Vagina (tissue), 2 donors: ENCODE results near the gene MPPED2. TPM values are rescaled to one million over a fixed set of nuclear protein-coding genes. Genes with fewer than 3 reads are reported as not detected.

ENCODE experiments used
- DNase-seq, 2 donors: peaks; one replicate each; pipeline ENCODE4 v3.0.0-alpha.2; 2017; ENCODE audit errors: extremely low spot score in 2 of 2
- H3K27ac ChIP-seq: fragments of 200-600 bp; sonication (generic); one replicate; pipeline ENCODE4 v1.5.1; 2019
- H3K27me3 ChIP-seq: fragments of 200-600 bp; sonication (generic); one replicate; pipeline ENCODE4 v1.5.1; 2019
- H3K36me3 ChIP-seq, 2 donors: fragments of 200-600 bp; sonication (generic); one replicate each; pipeline ENCODE4 v1.5.1; 2017 to 2019
- H3K4me1 ChIP-seq: fragments of 200-600 bp; sonication (generic); one replicate; pipeline ENCODE4 v1.5.1; 2019
- H3K4me3 ChIP-seq, 2 donors: fragments of 200-600 bp; sonication (generic); 1 replicate in 1 of 2; 2 replicates in 1 of 2; pipeline ENCODE4 v1.5.1; 2016 to 2019
- H3K9me3 ChIP-seq: fragments of 200-600 bp; sonication (generic); one replicate; pipeline ENCODE4 v1.5.1; 2019
- CTCF ChIP-seq, 3 experiments: fragments of 450-650 bp in 2 of 3; fragments of 200-600 bp in 1 of 3; sonication (generic) in 1 of 3; IDR thresholded peaks; one replicate each; pipeline ENCODE4 v1.5.1; 2017 to 2019; ENCODE audit warnings: antibody characterized with exemption in 3 of 3, mild to moderate bottlenecking in 2 of 3, moderate library complexity in 2 of 3
- POLR2A ChIP-seq, 2 donors: fragments of 450-650 bp; IDR thresholded peaks; one replicate each; pipeline ENCODE4 v1.6.1; 2017; ENCODE audit warnings: antibody characterized with exemption in 2 of 2, mild to moderate bottlenecking in 2 of 2, moderate library complexity in 2 of 2
- POLR2AphosphoS5 ChIP-seq, 2 donors: sonication (generic); formaldehyde crosslinking; IDR thresholded peaks; one replicate each; pipeline ENCODE4 v1.9.0; 2017; ENCODE audit warnings: antibody characterized with exemption in 2 of 2, mild to moderate bottlenecking in 2 of 2, low read depth in 1 of 2; ENCODE audit not compliant: insufficient read depth in 1 of 2
- intact Hi-C: fragments of 100-400 bp; cut with DNase I; formaldehyde crosslinking; loops from one replicate; pipeline ENCODE4 v1.15.1; 2023
- total RNA-seq: library from RNA; depleted of rRNA; stranded (reverse); fragments of >200 nt; gene quantifications from one replicate; pipeline ENCODE4 v1.2.3, GENCODE V29; 2016

The MPPED2 gene
- total RNA-seq, 1 donor from 2014 or later = 4.4 TPM

- Histone ChIP-seq H3K9me3 (no peaks in the 10 kb centered on the region), H3K4me1 (peaks cover 21% of the 10 kb centered on the region), H3K27ac (no peak overlapping the region), H3K27me3 (no peaks in the 10 kb centered on the region), H3K4me3 (no peak overlapping the region), H3K36me3 (peaks cover 0 to 3% of the 10 kb centered on the region in 2 donors)
- intact Hi-C loops = no loop called here
- no peak for TF ChIP-seq CTCF (IDR thresholded peaks at IDR 0.05)
- TF ChIP-seq POLR2AphosphoS5 (IDR thresholded peaks at IDR 0.05; ENCODE audit: insufficient read depth in 1 of 2, low read depth in 1 of 2) = no peak
- no peak for TF ChIP-seq POLR2A (IDR thresholded peaks at IDR 0.05)
- DNase-seq = no peak
Measured at GRCh38 chr11:30459821-30460220, 126.3 kb downstream of the MPPED2 start.

- no peak for DNase-seq
- TF ChIP-seq POLR2A (IDR thresholded peaks at IDR 0.05) = no peak
- no peak for TF ChIP-seq POLR2AphosphoS5 (IDR thresholded peaks at IDR 0.05; ENCODE audit: insufficient read depth in 1 of 2, low read depth in 1 of 2)
- TF ChIP-seq CTCF (IDR thresholded peaks at IDR 0.05) = no peak
- Histone ChIP-seq H3K27ac (no peak overlapping the region), H3K4me3 (no peak overlapping the region), H3K27me3 (no peaks in the 10 kb centered on the region), H3K9me3 (no peaks in the 10 kb centered on the region), H3K4me1 (peaks cover 26% of the 10 kb centered on the region), H3K36me3 (peaks cover 0 to 3% of the 10 kb centered on the region in 2 donors)
- intact Hi-C loops = no loop called here
Measured at GRCh38 chr11:30459306-30459705, 126.8 kb downstream of the MPPED2 start.

GRCh38 chr11:30458541-30458940 is 127.6 kb downstream of the MPPED2 start:
- Histone ChIP-seq H3K9me3 (no peaks in the 10 kb centered on the region), H3K36me3 (peaks cover 0 to 3% of the 10 kb centered on the region in 2 donors), H3K4me1 (peaks cover 33% of the 10 kb centered on the region), H3K27ac (no peak overlapping the region), H3K4me3 (no peak overlapping the region), H3K27me3 (no peaks in the 10 kb centered on the region)
- TF ChIP-seq POLR2A (IDR thresholded peaks at IDR 0.05) (no peak), POLR2AphosphoS5 (IDR thresholded peaks at IDR 0.05; ENCODE audit: insufficient read depth in 1 of 2, low read depth in 1 of 2) (no peak), CTCF (IDR thresholded peaks at IDR 0.05) (no peak)
- DNase-seq = no peak
- intact Hi-C loops = no loop called here

- no peaks in the 10 kb centered on the region for H3K9me3 ChIP-seq
- no peak overlapping the region for H3K27ac ChIP-seq
- no peak overlapping the region for H3K4me3 ChIP-seq
- no peak for TF ChIP-seq POLR2AphosphoS5 (IDR thresholded peaks at IDR 0.05; ENCODE audit: insufficient read depth in 1 of 2, low read depth in 1 of 2)
- TF ChIP-seq POLR2A (IDR thresholded peaks at IDR 0.05) = no peak
- TF ChIP-seq CTCF (IDR thresholded peaks at IDR 0.05) = no peak
- no peaks in the 10 kb centered on the region for H3K27me3 ChIP-seq
- peaks cover 27% of the 10 kb centered on the region for H3K4me1 ChIP-seq
- no peaks in the 10 kb centered on the region for H3K36me3 ChIP-seq
- intact Hi-C loops = no loop called here
- no peak for DNase-seq
Measured at GRCh38 chr11:30457087-30457486, 129.1 kb downstream of the MPPED2 start.

GRCh38 chr11:30455025-30455424 is 131.1 kb downstream of the MPPED2 start:
- DNase-seq = no peak
- H3K4me1 ChIP-seq = peaks cover 27% of the 10 kb centered on the region
- H3K9me3 ChIP-seq = no peaks in the 10 kb centered on the region
- no peaks in the 10 kb centered on the region for H3K27me3 ChIP-seq
- TF ChIP-seq POLR2AphosphoS5 (IDR thresholded peaks at IDR 0.05; ENCODE audit: insufficient read depth in 1 of 2, low read depth in 1 of 2) = no peak
- intact Hi-C loops = no loop called here
- H3K4me3 ChIP-seq = no peak overlapping the region
- H3K36me3 ChIP-seq = no peaks in the 10 kb centered on the region
- H3K27ac ChIP-seq = no peak overlapping the region
